SJCRH30 (cell line): ENCODE data around the gene OR51B5. TPM values are rescaled to one million over a fixed set of nuclear protein-coding genes. Genes with fewer than 3 reads are reported as not detected.
"Not testable (repeated sequence)": the region's sequence is repeated elsewhere in the genome, so short reads cannot be mapped to it uniquely, and the experiment has no call there.

Experiments used
- DNase-seq, 2 experiments: peaks; one replicate each; pipeline ENCODE4 v3.0.0-alpha.2; 2015 to 2020
- H3K27ac ChIP-seq: fragments of 250-450 bp; sonication (Bioruptor Pico); 2 replicates; pipeline ENCODE4 v1.5.1; 2020; ENCODE audit warnings: mild to moderate bottlenecking, moderate library complexity
- H3K27me3 ChIP-seq: fragments of 250-450 bp; sonication (Bioruptor Pico); 2 replicates; pipeline ENCODE4 v1.5.1; 2020; ENCODE audit warnings: mild to moderate bottlenecking, moderate library complexity
- H3K36me3 ChIP-seq: fragments of 250-450 bp; sonication (Bioruptor Pico); 2 replicates; pipeline ENCODE4 v1.5.1; 2020; ENCODE audit warnings: mild to moderate bottlenecking, moderate library complexity
- H3K4me1 ChIP-seq: fragments of 250-450 bp; sonication (Bioruptor Pico); 2 replicates; pipeline ENCODE4 v1.5.1; 2020; ENCODE audit warnings: mild to moderate bottlenecking, moderate library complexity
- H3K4me3 ChIP-seq: fragments of 250-450 bp; sonication (Bioruptor Pico); 2 replicates; pipeline ENCODE4 v1.5.1; 2020; ENCODE audit warnings: mild to moderate bottlenecking, moderate library complexity
- H3K9me3 ChIP-seq: fragments of 250-450 bp; sonication (Bioruptor Pico); replicated peaks from 2 replicates; pipeline ENCODE4 v1.5.1; 2020; ENCODE audit warnings: mild to moderate bottlenecking, moderate library complexity
- total RNA-seq: library from RNA; depleted of rRNA; stranded (reverse); fragments of >200 nt; shearing (Covaris generic); gene quantifications from 2 replicates; pipeline ENCODE4 v1.2.3, GENCODE V29; 2014

Gene OR51B5
- total RNA-seq, 1 experiment from 2014 or later: 0.28 TPM

DNA sequence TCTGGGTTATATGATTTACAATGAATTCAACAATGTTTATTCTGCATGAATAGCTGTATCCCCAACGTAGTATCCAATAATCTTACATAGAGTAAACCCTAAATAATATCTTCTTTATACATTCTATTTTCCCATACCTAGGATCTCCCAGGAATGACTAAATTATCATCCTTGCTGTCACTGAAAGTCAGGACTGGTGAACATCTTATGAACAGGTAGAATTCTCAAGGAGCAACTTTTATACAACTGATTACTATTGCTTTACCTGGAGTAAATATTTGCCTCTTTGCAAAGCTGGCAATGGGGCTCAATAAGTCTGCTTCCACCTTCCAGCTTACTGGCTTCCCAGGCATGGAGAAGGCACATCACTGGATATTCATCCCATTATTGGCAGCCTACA lies 7.9 kb upstream of the OR51B5 start, which contains the start of gene OR51B6:
Gene OR51B6 (plus strand): TSS at position 301 of the 400 bp plus-strand sequence. CDS start 0 bp downstream, at position 301.
- Histone ChIP-seq H3K9me3 (no peaks in the 10 kb centered on the region), H3K4me1 (no peaks in the 10 kb centered on the region), H3K27me3 (no peaks in the 10 kb centered on the region), H3K27ac (no peak within 1 kb of the TSS), H3K4me3 (no peak within 1 kb of the TSS), H3K36me3 (no peaks in the 10 kb centered on the region)
- DNase-seq: no peak

DNA sequence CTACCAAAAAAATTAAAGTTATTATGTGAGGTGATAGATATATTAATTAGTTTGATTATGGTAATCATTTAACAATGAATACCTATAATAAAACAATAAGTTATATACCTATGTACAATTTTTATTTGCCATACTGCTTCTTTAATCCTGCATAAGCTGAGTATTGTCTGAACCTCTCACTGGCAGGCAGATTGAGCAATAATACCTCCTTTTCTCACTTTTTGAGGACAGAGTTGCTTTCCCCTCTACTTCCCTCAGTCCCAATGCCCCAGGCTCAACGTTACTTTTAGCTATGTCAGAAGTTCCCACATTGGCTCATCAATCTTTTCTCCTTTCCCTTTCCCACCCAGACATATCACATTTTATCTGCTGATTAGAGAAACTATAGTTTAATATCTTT lies 6.2 kb upstream of the OR51B5 start:
- DNase-seq: no peak
- H3K4me1 ChIP-seq: no peaks in the 10 kb centered on the region
- H3K4me3 ChIP-seq: no peak overlapping the region
- H3K36me3 ChIP-seq: no peaks in the 10 kb centered on the region
- no peak overlapping the region for H3K27ac ChIP-seq
- H3K9me3 ChIP-seq: no peaks in the 10 kb centered on the region
- no peaks in the 10 kb centered on the region for H3K27me3 ChIP-seq

DNA sequence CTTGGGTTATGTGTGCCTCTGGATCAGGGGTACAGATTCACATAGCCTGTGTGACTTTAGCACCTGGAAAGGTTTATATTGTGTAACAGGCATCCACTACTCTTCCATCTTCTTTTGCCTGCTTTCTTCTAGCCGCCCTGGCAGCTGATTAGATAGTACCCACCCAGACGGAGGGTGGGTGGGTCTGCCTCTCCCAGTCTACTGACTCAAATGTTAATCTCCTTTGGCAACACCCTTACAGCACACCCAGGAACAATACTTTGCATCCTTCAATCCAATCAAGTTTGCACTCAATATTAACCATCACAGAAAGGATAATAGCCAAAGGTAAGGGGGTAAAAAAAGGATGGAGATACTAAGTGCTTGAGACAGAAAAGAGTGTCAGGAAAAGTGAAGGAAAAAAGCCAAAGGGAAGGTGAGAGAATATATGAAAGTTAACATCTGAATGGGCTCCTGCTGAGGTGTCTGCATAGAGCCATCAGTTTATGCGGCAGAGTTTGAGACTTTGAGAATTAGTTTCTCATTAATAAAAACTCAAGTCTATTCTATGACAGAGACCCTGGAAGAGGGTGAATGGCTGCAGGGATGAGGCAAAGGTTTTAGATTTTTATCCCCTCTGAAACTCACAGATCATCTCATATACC lies 5.3 kb upstream of the OR51B5 start:
- no peak for DNase-seq

DNA sequence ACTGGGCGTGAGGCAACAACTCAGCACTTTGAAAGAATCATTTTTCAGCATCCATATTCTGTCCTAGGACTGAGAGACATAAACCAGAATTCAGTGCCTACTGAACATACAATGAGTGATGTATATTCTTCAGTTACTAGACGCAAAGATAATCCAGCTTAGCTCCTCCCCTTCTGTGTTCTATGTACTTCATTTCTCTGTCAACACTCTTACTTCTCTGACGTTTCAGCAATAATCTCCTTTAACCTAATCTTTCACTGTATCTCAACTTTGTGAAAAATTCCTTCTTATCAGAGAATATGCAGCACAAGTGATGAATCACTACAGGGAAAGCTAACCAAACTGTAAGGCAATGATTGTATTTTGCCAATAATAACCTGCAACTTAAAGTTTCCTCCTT lies 2.5 kb upstream of the OR51B5 start:
- Histone ChIP-seq H3K27ac (no peak overlapping the region), H3K36me3 (no peaks in the 10 kb centered on the region), H3K9me3 (no peaks in the 10 kb centered on the region), H3K27me3 (no peaks in the 10 kb centered on the region), H3K4me1 (no peaks in the 10 kb centered on the region), H3K4me3 (no peak overlapping the region)
- no peak for DNase-seq

More for the DNA sequence above, 5.3 kb upstream of the OR51B5 start:
- no peak overlapping the region for H3K27ac ChIP-seq
- no peaks in the 10 kb centered on the region for H3K9me3 ChIP-seq
- H3K4me1 ChIP-seq: no peaks in the 10 kb centered on the region
- H3K36me3 ChIP-seq: no peaks in the 10 kb centered on the region
- no peak overlapping the region for H3K4me3 ChIP-seq
- no peaks in the 10 kb centered on the region for H3K27me3 ChIP-seq

DNA sequence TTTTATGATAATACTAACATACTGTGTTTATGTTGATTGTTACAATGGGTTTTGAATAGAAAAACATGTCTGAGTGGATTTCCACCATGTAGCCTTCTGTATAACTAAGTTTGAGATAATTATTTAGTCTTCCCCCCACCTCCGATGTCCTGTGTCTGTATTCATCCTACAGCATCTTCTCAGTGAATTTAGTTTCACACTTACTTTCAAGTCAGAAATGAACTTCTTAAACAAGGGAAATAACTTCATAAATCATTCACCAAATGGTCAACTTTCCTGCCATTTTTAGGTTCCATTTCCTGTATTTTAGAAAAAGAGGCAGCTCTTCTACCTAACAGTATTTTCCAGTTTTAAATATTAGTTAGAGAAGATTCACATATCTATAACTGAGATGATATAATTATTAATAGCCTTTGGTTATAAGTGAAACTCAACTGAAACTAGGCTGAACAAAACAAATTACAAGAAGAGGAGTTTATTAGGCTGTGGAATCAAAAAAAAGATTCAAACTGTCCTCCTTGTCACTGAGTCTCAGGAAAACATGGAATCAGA lies 3.5 kb downstream of the OR51B5 start:
- no peaks in the 10 kb centered on the region for H3K4me1 ChIP-seq
- no peak overlapping the region for H3K27ac ChIP-seq
- no peaks in the 10 kb centered on the region for H3K27me3 ChIP-seq
- no peaks in the 10 kb centered on the region for H3K36me3 ChIP-seq
- no peak for DNase-seq
- H3K9me3 ChIP-seq: no peaks in the 10 kb centered on the region
- H3K4me3 ChIP-seq: no peak overlapping the region

DNA sequence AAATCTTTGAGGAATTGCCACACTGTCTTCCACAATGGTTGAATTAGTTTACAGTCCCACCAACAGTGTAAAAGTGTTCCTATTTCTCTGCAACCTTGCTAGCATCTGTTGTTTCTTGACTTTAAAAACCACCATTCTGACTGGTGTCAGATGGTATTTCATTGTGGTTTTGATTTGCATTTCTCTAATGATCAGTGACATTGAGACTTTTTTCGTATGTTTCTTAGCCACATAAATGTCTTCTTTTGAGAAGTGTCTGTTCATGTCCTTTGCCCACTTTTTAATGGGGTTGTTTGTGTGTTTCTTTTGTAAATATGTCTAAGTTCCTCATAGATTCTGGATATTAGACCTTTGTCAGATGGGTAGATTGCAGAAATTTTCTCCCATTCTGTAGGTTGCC lies 6.1 kb downstream of the OR51B5 start:
- H3K9me3 ChIP-seq, H3K36me3 ChIP-seq, DNase-seq, H3K4me3 ChIP-seq, H3K27me3 ChIP-seq, H3K4me1 ChIP-seq, H3K27ac ChIP-seq: not testable (repeated sequence)

DNA sequence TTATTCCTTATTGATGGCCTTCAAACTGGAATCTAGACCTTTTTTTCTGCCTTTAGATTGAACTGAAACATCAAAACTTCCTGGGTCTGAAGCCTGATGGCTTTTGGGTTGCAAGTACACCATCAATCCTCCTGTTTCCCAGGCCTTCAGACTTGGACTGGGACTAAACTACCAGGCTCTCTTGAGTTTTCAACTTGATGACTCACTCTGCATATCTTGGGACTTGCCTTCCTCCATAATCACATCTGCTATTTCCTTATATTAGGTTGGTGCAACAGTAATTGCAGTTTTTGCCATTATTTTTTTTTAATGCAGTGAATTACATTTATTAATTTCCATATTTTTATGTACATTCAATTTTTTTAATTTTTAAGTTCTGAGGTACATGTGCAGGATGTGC lies 7.0 kb downstream of the OR51B5 start:
- Histone ChIP-seq H3K4me1 (no peaks in the 10 kb centered on the region), H3K27me3 (no peaks in the 10 kb centered on the region)

DNA sequence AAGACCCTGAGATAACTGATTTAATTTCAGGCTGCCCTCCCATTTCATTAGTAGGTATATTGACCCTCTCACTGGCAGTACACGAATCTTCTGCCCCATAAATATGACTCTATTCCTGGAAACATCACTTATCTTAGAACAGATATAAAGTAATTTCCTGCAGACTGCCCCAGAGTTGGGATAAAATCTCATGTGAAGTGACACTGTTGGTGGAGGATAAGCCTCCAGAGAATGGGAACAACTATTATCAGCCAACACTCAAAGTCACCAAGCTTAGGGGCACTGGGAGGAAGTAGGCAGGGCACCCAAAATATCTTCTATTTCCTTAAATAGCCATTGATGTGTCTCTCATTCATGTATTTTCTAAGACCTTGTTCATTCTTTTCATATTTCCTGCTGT lies 8.2 kb downstream of the OR51B5 start:
- H3K4me3 ChIP-seq: no peak overlapping the region
- H3K9me3 ChIP-seq: no peaks in the 10 kb centered on the region
- H3K27me3 ChIP-seq: no peaks in the 10 kb centered on the region
- H3K4me1 ChIP-seq: no peaks in the 10 kb centered on the region
- no peak overlapping the region for H3K27ac ChIP-seq
- H3K36me3 ChIP-seq: no peaks in the 10 kb centered on the region
- no peak for DNase-seq

More for the DNA sequence above, 7.0 kb downstream of the OR51B5 start:
- no peaks in the 10 kb centered on the region for H3K9me3 ChIP-seq
- H3K4me3 ChIP-seq: no peak overlapping the region
- no peak for DNase-seq
- no peaks in the 10 kb centered on the region for H3K36me3 ChIP-seq
- no peak overlapping the region for H3K27ac ChIP-seq

DNA sequence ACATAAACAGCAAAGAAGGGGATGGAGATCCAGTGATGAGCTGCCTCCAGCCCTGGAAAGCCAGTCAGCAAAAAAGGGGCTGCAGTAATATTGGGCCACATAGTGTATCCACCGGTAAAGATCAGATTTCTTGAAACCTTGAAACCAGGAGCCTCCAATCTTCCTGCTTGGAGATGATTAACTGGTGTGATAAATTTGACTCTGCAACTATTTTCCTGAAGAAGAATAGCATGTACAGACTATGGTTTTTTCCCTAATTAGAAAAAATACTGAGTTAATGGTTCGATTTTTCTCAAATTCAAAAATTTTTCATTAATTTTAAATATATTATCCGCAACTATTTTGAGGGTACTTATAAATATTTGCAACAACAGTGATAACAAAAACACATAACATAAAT lies 19.1 kb downstream of the OR51B5 start, which contains the start of gene OR51B2:
Gene OR51B2 (minus strand): TSS at position 101 of the 400 bp plus-strand sequence. CDS start 0 bp downstream, at position 101.
- DNase-seq: no peak
- no peak within 1 kb of the TSS for H3K4me3 ChIP-seq

DNA sequence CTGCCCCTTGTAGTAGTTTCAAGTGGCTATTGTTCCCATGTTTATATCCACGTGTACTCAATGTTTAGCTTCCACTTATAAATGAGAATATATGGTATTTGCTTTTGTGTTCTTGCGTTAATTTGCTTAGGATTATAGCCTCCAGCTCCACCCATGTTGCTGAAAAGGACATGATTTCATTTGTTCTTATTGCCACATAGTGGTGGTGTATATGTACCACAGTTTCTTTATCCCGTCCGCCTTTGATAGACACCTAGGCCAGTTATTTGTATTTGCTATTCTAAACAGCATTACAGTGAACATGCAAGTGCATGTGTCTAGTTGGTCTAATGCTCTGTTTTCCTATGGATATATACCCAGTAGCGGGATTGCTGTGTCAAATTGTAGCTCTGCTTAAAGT lies 26.0 kb downstream of the OR51B5 start:
- H3K27me3 ChIP-seq: no peaks in the 10 kb centered on the region
- H3K9me3 ChIP-seq: no peaks in the 10 kb centered on the region
- no peak overlapping the region for H3K27ac ChIP-seq
- H3K4me1 ChIP-seq: no peaks in the 10 kb centered on the region
- DNase-seq: no peak
- H3K36me3 ChIP-seq: no peaks in the 10 kb centered on the region
- no peak overlapping the region for H3K4me3 ChIP-seq

More for the DNA sequence above, 19.1 kb downstream of the OR51B5 start, which contains the start of gene OR51B2:
- no peaks in the 10 kb centered on the region for H3K36me3 ChIP-seq
- no peaks in the 10 kb centered on the region for H3K4me1 ChIP-seq
- H3K27ac ChIP-seq: no peak within 1 kb of the TSS
- no peaks in the 10 kb centered on the region for H3K27me3 ChIP-seq
- no peaks in the 10 kb centered on the region for H3K9me3 ChIP-seq

DNA sequence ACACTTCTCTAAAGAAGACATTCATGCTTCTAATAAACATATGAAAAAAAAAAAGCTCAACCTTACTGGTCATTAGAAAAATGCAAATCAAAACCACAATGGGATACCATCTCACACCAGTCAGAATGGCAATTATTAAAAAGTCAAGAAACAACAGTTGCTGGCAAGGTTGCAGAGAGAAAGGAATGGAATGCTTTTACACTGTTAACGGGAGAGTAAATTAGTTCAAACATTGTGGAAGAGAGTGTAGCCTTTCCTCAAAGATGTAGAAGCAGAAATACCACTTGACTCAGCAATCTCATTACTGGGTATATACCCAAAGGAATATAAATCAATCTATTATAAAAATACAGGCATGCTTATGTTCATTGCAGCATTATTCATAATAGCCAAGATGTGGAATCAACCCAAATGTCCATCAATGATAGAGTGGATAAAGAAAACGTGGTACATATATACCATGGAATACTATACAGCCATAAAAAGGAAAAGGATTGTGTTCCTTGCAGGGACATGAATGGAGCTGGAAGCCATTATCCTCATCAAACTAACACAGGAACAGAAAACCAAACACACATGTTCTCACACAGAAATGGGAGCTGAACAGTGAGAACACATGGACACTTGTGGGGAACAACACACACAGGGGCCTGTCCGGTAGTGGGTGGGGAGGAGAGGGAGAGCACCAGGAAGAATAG lies 29.8 kb downstream of the OR51B5 start:
- not testable (repeated sequence) for H3K4me3 ChIP-seq, H3K4me1 ChIP-seq, H3K9me3 ChIP-seq, H3K27me3 ChIP-seq, H3K36me3 ChIP-seq, DNase-seq, H3K27ac ChIP-seq

DNA sequence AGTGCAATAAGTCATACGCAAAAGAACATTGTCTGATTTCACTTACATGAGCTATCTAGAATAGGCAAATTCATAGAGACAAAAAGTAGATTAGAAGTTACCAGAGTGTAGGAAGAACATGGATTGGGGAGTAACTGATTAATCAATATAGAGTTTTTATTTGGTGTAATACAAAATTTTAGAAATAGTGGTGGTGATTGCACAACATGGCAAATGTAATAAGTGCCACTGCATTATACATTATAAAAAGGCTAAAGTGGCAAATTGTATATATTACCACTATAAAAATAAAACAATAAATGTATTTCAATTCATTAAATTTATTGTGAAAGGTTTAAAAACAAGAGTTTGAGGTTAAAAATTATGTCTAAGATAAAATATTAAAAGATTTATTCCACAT lies 32.9 kb downstream of the OR51B5 start:
- DNase-seq: no peak
- peaks cover 6% of the 10 kb centered on the region; the same call in 1 of the 2 replicates for H3K27me3 ChIP-seq
- H3K36me3 ChIP-seq: no peaks in the 10 kb centered on the region; the same call in 1 of the 2 replicates
- no peaks in the 10 kb centered on the region for H3K4me1 ChIP-seq
- H3K4me3 ChIP-seq: no peak overlapping the region
- no peak overlapping the region for H3K27ac ChIP-seq
- H3K9me3 ChIP-seq: no peaks in the 10 kb centered on the region

DNA sequence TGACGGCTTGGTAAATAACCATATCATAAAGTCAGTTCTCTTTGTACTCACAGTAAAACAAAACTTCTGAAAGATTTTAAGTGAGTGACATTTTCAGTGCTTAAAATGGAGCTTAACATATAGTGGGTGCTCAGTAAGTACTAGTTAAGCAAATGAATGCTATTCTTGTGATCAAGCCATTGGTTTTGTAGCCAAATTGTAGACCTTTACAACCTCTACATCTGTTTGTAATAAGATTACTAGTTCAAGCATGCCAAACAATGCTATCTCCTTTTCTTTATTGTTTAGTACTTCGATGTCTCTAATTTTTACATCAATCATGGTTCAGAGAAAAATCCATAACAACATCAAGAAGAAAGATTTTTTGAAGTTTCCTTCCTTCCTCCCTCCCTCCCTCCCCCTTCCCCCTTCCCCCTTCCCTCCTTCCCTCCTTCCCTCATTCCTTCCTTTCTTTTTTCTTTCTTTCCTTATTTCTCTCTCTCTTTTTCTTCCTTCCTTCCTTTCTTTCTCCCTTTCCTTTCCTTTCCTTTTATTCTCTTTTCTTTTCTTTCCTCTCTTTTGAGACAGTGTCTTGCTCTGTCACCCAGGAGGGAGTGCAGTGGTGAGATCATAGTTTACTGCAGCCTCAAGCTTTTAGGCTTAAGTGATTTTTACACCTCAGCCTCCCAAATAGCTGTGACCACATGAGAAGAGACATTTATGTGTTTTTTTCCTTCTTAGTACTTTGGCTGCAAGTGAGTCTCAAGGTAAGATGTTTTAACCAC lies 35.9 kb downstream of the OR51B5 start:
- DNase-seq: no peak
- H3K27ac ChIP-seq: no peak overlapping the region
- H3K36me3 ChIP-seq: no peaks in the 10 kb centered on the region; the same call in 1 of the 2 replicates

DNA sequence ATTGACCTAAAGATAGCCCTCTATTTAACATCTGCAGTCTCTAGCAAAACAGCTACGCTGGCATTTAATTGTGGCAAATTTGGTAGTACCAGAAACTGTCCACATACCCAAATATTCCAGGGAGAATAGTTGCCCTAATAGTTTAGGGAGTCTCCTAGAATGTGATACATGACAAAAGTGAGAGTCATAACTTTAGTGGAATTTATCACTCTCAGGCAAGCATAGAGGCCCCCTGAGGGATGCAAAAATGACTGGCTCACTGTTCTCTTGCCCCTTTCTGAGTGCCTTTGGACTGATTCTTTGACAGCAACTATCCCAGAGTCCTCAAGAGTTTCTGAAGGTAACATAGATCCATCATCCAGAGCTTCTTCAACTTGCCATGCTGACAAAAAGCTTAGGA lies 39.3 kb downstream of the OR51B5 start:
- H3K4me3 ChIP-seq: no peak overlapping the region
- no peaks in the 10 kb centered on the region for H3K9me3 ChIP-seq
- H3K27me3 ChIP-seq: no peaks in the 10 kb centered on the region
- H3K36me3 ChIP-seq: no peaks in the 10 kb centered on the region; the same call in 1 of the 2 replicates
- H3K27ac ChIP-seq: no peak overlapping the region
- no peak for DNase-seq
- H3K4me1 ChIP-seq: no peaks in the 10 kb centered on the region

More for the DNA sequence above, 35.9 kb downstream of the OR51B5 start:
- Histone ChIP-seq H3K9me3 (no peaks in the 10 kb centered on the region), H3K4me3 (no peak overlapping the region), H3K4me1 (no peaks in the 10 kb centered on the region), H3K27me3 (peaks cover 6% of the 10 kb centered on the region; the same call in 1 of the 2 replicates)

DNA sequence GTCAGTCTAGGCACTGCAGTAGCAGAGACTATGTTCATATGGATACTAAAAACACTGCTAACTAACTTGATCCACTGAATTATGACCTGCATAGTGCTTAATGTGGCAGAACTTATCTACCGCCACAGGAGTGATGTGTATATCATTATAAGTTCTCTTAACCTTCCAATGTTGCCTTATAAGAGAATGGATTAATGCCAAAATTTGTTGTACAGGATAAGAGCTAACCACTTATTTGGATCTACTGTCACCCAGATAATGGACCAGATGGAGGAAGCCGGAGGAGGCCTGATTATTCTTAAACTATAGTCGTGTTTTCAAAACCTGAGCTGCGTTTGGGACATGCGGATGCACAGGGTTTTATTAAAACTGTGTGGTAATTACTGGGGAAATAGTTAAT lies 39.7 kb downstream of the OR51B5 start:
- H3K27me3 ChIP-seq: no peaks in the 10 kb centered on the region
- no peaks in the 10 kb centered on the region for H3K9me3 ChIP-seq
- no peak overlapping the region for H3K4me3 ChIP-seq
- no peak overlapping the region for H3K27ac ChIP-seq
- no peaks in the 10 kb centered on the region for H3K4me1 ChIP-seq
- H3K36me3 ChIP-seq: no peaks in the 10 kb centered on the region; the same call in 1 of the 2 replicates
- no peak for DNase-seq
